ENCODE data around the gene HSDL2.

HSDL2 gene

GRCh38 chr9:112434487-112434886 lies 54.6 kb downstream of the HSDL2 start:
- DNase-seq (ENCODE audit: low read depth), result no peak
- no peak overlapping the region for H3K4me3 ChIP-seq (replicated peaks; ENCODE audit: low read depth, low read length)
- TF ChIP-seq CTCF (IDR thresholded peaks at IDR 0.05; ENCODE audit: low read length, missing control alignments), result no peak

- no peak for DNase-seq (ENCODE audit: low read depth)
- TF ChIP-seq CTCF (IDR thresholded peaks at IDR 0.05; ENCODE audit: low read length, missing control alignments), result no peak
These were observed 57.5 kb downstream of the HSDL2 start for GRCh38 chr9:112437406-112437805.

GRCh38 chr9:112439171-112439570 lies 59.3 kb downstream of the HSDL2 start:
- TF ChIP-seq CTCF (IDR thresholded peaks at IDR 0.05; ENCODE audit: low read length, missing control alignments), result no peak
- no peak overlapping the region for H3K4me3 ChIP-seq (replicated peaks; ENCODE audit: low read depth, low read length)
- DNase-seq (ENCODE audit: low read depth), result no peak

More at GRCh38 chr9:112437406-112437805, 57.5 kb downstream of the HSDL2 start:
- H3K4me3 ChIP-seq (replicated peaks; ENCODE audit: low read depth, low read length), result no peak overlapping the region

- no peak overlapping the region for H3K4me3 ChIP-seq (replicated peaks; ENCODE audit: low read depth, low read length)
- DNase-seq (ENCODE audit: low read depth), result no peak
- TF ChIP-seq CTCF (IDR thresholded peaks at IDR 0.05; ENCODE audit: low read length, missing control alignments), result no peak
These were observed 59.9 kb downstream of the HSDL2 start for GRCh38 chr9:112439825-112440224.

- TF ChIP-seq CTCF (IDR thresholded peaks at IDR 0.05; ENCODE audit: low read length, missing control alignments), result peak; percentile 59
These were observed 63.3 kb downstream of the HSDL2 start for GRCh38 chr9:112443200-112443599.

GRCh38 chr9:112443636-112444035 lies 63.7 kb downstream of the HSDL2 start:
- no peak for DNase-seq (ENCODE audit: low read depth)
- no peak for TF ChIP-seq CTCF (IDR thresholded peaks at IDR 0.05; ENCODE audit: low read length, missing control alignments)
- no peak overlapping the region for H3K4me3 ChIP-seq (replicated peaks; ENCODE audit: low read depth, low read length)

More at GRCh38 chr9:112443200-112443599, 63.3 kb downstream of the HSDL2 start:
- peak; percentile 45 for DNase-seq (ENCODE audit: low read depth)
- no peak overlapping the region for H3K4me3 ChIP-seq (replicated peaks; ENCODE audit: low read depth, low read length)

- TF ChIP-seq CTCF (IDR thresholded peaks at IDR 0.05; ENCODE audit: low read length, missing control alignments), result no peak
- no peak overlapping the region for H3K4me3 ChIP-seq (replicated peaks; ENCODE audit: low read depth, low read length)
- DNase-seq (ENCODE audit: low read depth), result no peak
These were observed 65.3 kb downstream of the HSDL2 start for GRCh38 chr9:112445196-112445595.

Data from fibroblast of pulmonary artery (primary cell).